ENCODE measurements around the gene PAK4.

PAK4 gene

GRCh38 chr19:39140594-39140993, 15.0 kb downstream of the PAK4 start:
- TF ChIP-seq POLR2AphosphoS5 (IDR thresholded peaks at IDR 0.05; ENCODE audit: low read depth, low read length), result no peak
- no peak for TF ChIP-seq REST (IDR thresholded peaks at IDR 0.05; ENCODE audit: insufficient read depth in 1 of 2, low read depth in 2 of 2, low read length in 2 of 2)
- no peak for TF ChIP-seq FOXP2 (optimal IDR thresholded peaks at IDR 0.05; ENCODE audit: borderline replicate concordance, extremely low read depth, extremely low read length, insufficient read depth)
- TF ChIP-seq TAF1 (IDR thresholded peaks at IDR 0.05; ENCODE audit: borderline replicate concordance, insufficient read depth, low read length), result no peak

- TF ChIP-seq SIN3A (IDR thresholded peaks at IDR 0.05; ENCODE audit: borderline replicate concordance, insufficient read depth, low read length) (no peak), POLR2AphosphoS5 (IDR thresholded peaks at IDR 0.05; ENCODE audit: low read depth, low read length) (no peak), FOXP2 (optimal IDR thresholded peaks at IDR 0.05; ENCODE audit: borderline replicate concordance, extremely low read depth, extremely low read length, insufficient read depth) (no peak), REST (IDR thresholded peaks at IDR 0.05; ENCODE audit: insufficient read depth in 1 of 2, low read depth in 2 of 2, low read length in 2 of 2) (no peak), TAF1 (IDR thresholded peaks at IDR 0.05; ENCODE audit: borderline replicate concordance, insufficient read depth, low read length) (no peak)
Measured at GRCh38 chr19:39141929-39142328, 16.3 kb downstream of the PAK4 start.

GRCh38 chr19:39142630-39143029, 17.0 kb downstream of the PAK4 start:
- TF ChIP-seq REST (IDR thresholded peaks at IDR 0.05; ENCODE audit: insufficient read depth in 1 of 2, low read depth in 2 of 2, low read length in 2 of 2) (no peak), FOXP2 (optimal IDR thresholded peaks at IDR 0.05; ENCODE audit: borderline replicate concordance, extremely low read depth, extremely low read length, insufficient read depth) (no peak), SIN3A (IDR thresholded peaks at IDR 0.05; ENCODE audit: borderline replicate concordance, insufficient read depth, low read length) (no peak), TAF1 (IDR thresholded peaks at IDR 0.05; ENCODE audit: borderline replicate concordance, insufficient read depth, low read length) (no peak), POLR2AphosphoS5 (IDR thresholded peaks at IDR 0.05; ENCODE audit: low read depth, low read length) (no peak)

GRCh38 chr19:39144290-39145071, 18.9 kb downstream of the PAK4 start:
- TF ChIP-seq POLR2AphosphoS5 (IDR thresholded peaks at IDR 0.05; ENCODE audit: low read depth, low read length) (no peak), FOXP2 (optimal IDR thresholded peaks at IDR 0.05; ENCODE audit: borderline replicate concordance, extremely low read depth, extremely low read length, insufficient read depth) (peak; percentile 53), TAF1 (IDR thresholded peaks at IDR 0.05; ENCODE audit: borderline replicate concordance, insufficient read depth, low read length) (no peak), REST (IDR thresholded peaks at IDR 0.05; ENCODE audit: insufficient read depth in 1 of 2, low read depth in 2 of 2, low read length in 2 of 2) (no peak), SIN3A (IDR thresholded peaks at IDR 0.05; ENCODE audit: borderline replicate concordance, insufficient read depth, low read length) (no peak)
